HTR-8/SVneo (cell line): ENCODE measurements around the gene IWS1.
"Not testable (repeated sequence)": the region's sequence is repeated elsewhere in the genome, so short reads cannot be mapped to it uniquely, and the experiment has no call there.

Experiments used
- DNase-seq: peaks from one replicate; pipeline ENCODE4 v3.0.0; 2011; ENCODE audit warnings: low spot score, mixed read lengths; ENCODE audit not compliant: insufficient read length
- FAIRE-seq: peaks from 2 replicates; lab custom pipeline; 2011; peaks lifted over from hg19 to GRCh38; lab: Jason Lieb, UNC

Gene IWS1

DNA sequence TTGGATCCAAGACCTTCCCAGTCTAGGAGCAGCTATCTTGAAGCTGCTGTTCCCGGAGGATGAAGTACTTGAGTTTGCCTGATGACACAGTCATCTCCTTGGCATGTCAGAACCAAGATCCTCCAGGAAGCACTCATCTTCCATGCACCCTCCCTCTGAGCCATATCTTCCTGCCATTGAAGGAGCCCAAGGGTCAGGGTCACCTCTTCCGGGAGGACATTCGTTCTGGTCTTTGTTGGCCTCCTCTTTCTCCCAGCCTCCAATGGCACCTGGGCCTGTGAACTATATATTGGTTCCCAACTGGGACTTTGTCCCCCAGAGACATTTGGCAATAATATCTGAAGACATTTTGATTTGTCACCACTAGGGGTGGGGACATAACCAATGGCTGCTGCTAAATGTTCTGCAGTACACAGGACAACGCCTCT lies 4.9 kb upstream of the IWS1 start:
- DNase-seq (no peak), FAIRE-seq (no peak)

DNA sequence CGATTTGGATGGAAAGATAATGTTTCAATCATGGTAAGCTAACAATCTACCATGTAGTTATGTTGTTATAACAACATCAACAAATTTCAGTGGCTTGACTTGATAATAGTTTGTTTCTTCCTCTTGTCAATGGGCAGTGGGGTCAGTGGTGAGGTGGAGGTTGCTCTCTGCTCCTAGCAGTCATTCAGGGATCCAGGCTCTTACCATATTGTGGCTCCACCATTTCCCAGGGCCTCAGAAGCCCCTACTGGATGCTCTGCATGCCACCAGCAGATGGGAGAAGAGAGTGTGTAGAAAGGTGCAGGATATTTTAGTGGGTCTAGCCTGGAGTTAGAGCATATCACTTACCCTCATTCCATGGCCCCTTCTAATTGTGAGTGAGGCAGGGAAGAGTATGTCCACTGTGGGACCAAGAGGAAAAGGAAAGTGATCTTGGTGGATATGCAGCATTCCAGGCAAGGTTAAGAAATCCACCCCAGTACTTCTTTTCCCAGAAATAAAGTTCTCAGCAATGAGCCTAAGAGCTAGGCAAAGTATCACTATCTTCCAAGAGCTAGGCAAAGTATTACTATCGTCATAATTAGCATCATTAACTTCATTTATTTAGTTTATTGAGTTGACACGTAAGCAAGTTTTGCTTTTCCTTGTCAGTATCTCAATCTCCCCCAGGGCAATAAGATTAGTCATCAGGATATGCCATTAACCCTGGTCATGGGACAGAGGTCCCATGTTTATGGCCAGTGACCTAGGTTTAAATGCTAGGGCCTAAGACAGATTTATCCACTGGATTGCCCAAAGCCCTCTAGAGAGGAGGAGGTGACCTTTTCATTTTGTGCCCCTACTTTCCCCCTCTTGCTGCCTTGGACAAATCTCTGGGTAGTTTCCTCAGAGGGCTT lies 4.2 kb upstream of the IWS1 start:
- FAIRE-seq (no peak), DNase-seq (no peak)

DNA sequence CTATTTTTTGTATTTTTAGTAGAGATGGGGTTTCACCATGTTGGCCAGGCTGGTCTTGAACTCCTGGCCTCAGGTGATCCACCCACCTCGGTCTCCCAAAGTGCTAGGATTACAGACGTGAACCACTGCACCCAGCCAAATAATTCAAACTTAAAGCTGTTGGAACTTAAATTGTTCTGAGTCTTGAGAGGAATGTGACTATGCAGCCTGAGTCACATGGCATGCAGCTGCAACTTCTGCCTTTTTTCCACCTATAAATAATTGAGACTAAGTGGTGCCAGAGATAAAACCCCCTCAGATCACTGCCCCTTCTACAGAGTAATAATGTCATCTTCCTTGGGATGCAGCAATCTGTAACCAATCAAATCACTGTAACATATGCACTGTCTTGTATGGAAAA lies 3.1 kb upstream of the IWS1 start:
- not testable (repeated sequence) for FAIRE-seq

DNA sequence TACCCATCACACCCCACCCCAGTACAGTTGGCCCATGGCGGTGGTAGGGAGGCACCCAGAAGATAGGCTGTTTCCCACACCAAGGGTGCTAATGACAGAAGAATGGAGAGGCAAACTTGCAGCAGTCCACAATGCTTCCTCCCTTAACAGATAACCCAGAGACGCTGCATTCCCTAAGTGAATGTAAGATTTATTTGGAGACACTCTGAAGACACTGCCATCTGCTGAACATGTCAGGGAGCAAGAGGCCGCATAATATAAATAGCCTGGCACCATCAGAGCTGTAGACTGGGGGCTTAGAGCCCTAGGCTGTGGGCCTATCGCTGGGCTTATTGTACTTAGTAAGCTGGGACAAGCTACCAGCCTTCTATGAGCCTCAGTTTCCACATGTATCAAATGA lies 2.2 kb upstream of the IWS1 start:
- FAIRE-seq, result no peak
- DNase-seq, result no peak

More for the DNA sequence above, 3.1 kb upstream of the IWS1 start:
- DNase-seq, result not testable (repeated sequence)

DNA sequence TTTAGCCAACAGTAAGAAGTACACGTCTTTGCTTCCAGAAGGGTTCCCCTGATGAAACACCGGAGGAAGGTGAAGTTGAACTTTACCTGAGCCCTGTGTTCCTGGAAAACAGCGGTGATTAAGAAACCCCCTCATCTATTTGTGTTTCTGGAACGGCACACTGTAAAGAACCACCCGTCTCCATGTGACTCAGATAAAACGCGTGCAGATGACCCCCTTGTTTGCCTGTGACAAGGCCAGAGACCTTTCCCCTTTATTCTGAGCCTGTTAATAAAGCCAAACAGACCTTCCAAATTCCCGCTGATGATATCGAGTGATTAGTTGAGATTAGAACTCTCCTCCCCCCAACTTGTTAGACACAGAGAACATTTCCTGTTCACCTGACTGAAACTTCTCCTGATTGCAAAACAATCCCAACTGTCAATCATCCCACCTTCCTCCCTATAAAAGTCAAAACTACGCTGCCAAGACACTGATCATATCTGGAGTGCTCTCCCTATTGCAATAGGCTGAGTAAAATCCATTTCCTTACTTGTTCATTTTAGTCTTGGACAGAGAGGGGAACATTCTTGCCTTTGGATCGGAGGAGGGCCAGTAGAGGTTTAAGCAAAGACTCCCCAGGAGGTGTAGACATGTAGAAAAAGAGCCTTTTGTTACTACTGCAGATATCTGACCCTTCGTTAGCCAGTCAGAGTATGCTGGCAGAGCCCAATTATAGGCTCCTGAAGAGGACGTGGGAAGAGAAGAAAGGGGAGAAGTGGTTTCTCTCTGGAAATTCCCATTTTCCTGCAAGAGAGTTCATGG lies 914 bp upstream of the IWS1 start:
- FAIRE-seq (no peak), DNase-seq (peak; percentile 31)

DNA sequence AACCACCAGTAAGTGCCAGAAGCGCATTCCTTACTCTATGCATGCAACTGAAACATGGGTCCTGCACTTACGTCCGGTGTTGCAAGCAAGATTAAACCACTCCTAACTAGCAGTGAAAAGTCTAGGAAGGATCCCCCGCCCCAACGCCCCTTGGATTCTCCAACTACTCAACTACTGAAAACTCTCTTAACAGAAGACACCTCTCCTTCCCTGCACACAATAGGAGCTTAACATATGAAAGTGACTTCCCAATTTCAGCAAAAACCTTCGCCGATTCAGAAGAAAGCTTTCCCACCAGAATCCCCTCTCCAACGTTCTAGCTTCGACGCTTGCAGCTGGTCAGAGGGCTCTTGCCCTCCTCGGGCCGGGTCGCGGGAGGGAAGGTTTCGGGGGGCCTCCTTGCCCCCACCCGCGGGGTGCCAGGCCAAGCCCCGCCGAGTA lies 578 bp downstream of the IWS1 start:
- FAIRE-seq (no peak), DNase-seq (peak; percentile 36)

DNA sequence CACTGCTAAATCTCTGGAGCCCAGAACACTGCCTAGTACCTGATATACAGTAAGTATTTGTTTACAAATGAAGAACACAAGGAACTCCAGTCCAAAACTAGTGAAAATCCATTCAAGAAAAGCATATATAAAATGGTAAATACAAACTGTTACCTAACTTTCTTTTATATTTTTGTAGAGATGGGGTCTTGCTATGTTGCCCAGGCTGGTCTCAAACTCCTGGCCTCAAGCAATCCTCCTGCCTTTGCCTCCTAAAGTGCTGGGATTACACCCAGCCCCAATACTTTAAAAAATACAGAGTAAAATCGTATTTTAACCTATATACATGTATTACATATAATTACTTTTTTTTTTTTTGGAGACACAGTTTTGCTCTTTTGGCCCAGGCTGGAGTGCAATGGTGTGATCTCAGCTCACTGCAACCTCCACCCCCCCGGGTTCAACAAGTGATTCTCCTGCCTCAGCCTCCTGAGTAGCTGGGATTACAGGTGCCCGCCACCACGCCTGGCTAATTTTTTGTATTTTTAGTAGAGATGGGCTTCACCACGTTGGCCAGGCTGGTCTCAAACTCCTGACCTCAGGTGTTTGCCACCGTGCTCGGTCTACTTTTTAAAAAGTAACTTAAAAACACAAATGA lies 2.0 kb downstream of the IWS1 start:
- FAIRE-seq, DNase-seq: not testable (repeated sequence)

DNA sequence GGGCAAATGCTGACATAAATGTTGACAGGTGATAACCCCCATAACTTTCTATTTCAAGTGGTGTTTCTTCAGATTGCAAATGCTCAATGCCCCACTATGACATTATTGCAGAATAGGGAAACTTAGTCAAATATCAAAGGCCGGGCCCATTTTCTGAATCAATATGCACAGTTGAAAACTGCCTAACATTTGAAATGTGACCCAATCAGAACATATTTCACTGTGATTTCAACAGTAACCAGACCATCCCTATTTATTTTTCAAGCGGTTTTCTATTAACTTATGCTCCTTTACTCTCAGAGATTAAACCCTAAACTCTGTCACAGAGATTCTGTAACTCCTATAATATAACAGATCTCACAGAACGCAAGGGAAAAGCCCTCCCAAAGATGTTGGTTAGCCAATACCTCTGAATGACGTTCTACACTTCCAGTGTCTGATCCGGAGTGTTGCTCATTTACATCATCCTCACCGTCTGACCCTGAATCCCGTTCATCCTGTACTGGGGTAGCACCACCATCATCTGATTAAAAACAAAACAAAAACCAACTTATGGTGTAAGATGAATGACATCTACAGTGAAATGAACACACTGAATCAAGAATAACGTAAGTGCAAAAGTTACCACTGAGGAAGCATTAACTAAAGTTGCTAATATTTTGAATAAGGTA lies 2.9 kb downstream of the IWS1 start:
- FAIRE-seq (no peak), DNase-seq (no peak)

DNA sequence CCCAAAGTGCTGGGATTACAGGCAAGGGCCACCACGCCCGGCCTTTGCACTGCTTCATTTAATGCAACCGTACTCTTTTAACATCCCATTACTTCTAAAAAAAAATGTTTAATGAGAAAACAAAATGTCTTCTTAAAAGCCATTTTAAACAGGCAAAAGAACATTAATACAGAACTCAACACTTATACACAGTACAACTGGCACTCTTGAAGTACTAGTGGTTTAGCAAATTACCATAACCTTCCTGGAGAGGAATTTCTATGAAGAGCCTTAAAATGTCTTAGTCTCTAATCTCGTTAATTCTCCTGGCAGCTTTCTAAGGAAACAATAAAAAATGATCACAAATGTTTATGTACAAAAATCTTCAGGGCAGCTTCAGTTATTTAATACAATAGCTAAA lies 5.9 kb downstream of the IWS1 start:
- no peak for FAIRE-seq
- DNase-seq, result no peak

DNA sequence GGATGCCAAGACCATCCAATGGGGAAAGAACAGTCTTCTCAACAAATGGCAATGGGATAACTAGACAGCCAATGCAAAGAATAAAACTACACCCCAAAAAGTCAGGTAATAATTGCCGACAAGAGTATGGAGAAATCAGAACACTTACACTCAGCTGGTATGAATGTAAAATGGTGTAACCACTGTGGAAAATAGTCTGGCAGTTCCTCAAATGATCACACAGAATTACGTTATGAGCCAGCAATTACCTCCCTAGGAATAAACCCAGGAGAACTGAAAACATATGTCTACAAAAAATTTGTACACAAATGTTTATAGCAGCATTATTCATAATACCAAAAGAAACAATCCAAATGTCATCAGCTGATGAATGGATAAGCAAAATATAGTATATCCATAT lies 8.8 kb downstream of the IWS1 start:
- DNase-seq, result no peak
- no peak for FAIRE-seq

DNA sequence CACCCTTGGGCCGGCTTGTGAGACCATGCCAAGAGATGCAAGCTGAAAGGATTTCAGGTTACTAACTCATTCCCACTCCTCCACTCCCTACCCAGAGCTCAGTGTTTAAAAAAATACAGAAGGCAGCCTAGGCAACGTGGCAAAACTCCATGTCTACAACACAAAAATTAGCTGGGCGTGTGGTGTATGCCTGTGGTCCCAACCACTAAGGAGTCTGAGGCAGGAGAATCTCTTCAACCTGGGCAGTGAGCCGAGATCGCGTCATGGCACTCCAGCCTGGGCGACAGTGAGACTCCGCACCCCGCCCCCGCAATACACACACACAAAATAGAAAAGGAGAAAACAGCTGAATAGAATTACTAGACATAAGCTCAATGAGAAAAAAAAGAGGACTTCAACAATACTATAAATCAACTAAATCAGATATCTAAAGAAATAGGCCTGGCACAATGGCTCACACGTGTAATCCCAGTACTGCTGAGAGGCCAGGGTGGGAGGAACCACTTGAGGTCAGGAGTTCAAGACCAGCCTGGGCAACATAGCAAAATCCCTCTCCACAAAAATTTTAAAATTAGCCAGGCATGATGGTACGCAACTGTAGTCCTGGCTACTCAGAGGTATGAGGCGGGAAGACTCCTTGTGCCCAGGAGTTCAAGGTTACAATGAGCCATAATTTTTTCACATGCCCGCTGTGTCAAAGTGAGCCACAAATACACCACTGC lies 10.1 kb downstream of the IWS1 start:
- no peak for DNase-seq
- no peak for FAIRE-seq

DNA sequence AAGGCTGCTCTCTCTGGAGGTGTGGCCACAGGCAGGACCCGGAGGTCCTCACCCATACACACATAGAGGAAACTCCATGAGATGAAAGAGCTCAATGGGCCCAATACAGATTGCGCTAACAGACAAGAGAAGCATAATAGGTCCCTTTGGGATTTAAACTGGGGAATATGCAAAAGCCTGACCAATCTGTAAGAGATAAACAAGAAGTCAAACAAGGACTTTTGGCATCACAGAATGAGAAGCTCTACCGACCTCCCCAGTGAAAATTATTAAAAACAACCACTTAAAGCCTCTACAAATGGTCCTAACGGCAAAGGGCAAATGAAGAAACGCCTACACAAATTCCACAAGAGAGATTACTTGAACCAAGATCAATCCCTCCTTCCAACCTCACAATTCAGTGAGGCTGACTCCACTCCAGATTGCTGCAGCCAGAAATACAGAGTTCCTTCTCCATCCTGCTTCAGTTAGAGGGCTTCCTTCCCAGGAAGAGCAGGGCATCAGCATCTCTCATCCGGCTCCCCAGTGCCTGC lies 10.8 kb downstream of the IWS1 start:
- FAIRE-seq (no peak), DNase-seq (no peak)

DNA sequence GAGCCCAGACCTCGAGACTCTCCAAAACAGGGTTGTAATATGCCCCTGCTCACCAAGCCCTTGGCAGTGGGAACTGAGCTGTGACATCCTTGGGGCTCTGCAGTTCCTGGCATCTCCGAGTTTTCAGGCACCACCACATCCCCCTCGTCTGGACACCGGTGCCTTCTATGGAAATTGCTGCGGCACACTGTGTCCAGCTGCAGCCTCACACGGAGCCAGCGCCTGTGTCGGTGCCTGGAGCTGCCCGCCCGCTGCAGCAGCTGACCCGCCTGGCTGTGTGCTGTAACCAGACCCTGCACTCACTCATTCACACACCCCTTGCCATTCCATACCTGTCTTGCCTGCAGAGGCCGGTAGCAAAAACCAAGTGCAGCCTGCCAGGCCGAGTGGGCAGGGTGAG lies 11.8 kb downstream of the IWS1 start:
- no peak for FAIRE-seq

DNA sequence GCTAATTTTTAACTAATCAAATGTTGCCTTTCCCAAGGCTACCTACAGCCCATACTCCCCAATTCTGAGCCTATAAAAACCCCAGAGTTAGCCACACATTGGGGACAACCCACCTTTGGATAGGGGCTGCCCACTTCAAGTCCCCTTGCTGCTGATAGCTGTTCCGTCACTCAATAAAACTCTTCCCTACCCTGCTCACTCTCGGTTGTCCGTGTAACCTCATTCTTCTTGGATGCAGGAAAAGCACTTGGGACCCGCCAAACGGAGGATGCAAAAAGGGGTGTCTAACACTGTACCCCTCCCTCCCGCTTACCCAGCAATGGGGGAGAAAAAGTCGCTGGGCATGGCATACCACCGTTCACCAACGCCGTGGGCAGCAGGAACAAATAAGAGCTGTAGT lies 12.2 kb downstream of the IWS1 start:
- DNase-seq (no peak), FAIRE-seq (no peak)

More for the DNA sequence above, 11.8 kb downstream of the IWS1 start:
- DNase-seq, result no peak

DNA sequence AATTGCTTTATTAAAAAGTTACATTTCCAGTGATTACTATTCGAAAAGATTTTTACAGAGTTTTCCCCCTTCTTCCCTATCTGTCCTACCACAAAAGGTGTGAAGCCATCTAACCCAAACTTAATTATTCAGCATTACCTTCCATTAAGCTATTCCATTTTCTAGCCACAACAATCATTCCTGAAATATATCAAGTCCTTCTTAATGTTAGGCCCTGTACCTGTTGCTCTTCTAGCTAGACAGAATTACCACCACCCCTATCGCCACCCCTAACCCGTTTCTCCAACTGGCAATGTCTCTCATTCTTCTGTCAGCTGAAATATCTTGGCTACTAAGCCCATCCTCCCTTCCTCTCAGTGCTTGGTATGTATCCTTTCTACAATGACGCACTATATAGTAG lies 13.9 kb downstream of the IWS1 start:
- FAIRE-seq (no peak), DNase-seq (no peak)

DNA sequence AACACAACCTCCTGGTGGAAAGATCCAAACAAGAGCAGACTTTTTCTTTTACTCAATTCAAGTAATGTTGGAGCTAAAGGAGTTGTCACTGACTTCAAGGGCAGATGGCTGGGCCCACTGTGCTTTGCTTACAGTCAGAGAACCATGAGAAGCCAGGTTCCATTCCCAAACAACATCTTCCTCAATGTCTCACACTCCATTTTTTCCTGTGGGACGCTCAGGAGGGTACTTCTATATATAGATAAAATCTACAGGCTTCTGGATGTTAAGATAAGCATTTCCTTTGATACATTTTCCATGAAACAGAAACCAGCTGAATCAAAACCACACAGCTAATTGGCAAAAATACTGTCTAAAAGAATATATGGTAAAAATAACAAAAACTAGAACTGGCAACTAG lies 14.4 kb downstream of the IWS1 start:
- DNase-seq, result no peak
- no peak for FAIRE-seq

DNA sequence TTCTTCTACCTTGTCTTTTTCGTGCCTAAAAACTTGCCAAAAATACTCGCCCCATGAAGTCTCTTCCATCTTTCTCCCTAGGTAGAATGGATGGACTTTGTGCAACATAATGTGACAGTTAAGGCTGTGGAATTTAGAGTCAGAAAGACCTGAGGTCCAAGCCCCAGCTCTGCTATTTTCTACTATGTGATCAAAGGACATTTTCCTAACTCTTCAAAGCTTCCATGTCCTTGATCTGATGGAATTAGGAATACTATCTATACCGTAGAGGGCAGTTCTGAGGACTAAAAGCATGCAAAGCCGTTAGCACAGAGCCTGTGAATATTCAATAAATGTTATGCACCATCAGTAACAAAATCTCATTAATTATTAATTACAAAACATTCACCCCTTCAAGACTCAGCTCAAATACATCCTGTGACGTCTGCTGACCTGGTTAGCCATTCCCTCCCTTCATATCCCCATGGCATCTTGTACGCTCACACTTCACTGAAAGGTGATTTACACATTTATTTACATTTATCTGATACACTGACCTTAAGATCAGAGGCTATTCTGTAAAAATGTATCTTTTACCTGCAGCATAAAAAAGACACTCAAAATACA lies 15.1 kb downstream of the IWS1 start:
- FAIRE-seq, result no peak
- no peak for DNase-seq

DNA sequence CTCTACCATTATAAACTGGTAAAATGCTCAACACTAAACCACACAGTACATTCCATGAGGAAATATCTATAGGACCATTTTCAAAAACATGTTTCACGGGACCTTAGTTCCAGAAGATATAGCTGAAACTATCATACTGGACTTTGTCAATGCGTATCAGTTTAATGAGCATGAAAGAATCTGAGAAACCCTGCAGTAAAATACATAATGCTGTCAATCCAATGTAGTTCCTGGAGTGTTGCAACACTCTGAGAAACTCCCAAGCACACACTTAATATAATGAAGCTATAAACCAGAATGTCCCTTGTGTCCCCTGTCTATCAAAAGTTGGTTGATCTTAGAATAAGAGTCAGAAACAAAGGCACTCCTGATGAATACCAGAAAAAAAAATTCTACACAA lies 16.2 kb downstream of the IWS1 start:
- no peak for FAIRE-seq
- DNase-seq, result no peak

DNA sequence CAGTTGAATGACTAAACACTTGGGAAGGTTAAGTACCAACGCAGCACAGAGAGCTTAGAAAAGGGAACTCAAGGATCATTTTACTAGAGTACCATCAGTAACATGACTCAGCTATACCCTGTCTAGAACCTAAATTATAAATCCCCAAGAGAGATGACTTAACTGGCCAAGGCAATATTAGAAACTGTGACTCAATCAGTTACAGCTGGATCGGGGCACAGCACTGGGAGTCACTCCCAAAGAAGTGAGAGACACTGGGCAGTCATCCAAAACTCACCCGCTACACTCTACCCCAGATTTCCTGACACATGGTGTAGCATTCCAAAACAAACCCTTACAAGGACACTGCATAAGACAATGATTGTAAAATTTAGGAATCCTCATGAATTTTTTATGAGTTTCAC lies 17.7 kb downstream of the IWS1 start:
- DNase-seq (peak; percentile 89), FAIRE-seq (peak; percentile 85)
